NCI-H526 treated with DMSO at 0.1 percent for 48 hours (cell line): ENCODE measurements around the gene ABCG2.

ENCODE experiments used
- DNase-seq: peaks from one replicate; lab custom pipeline; 2025; lab: John Stamatoyannopoulos, UW

The ABCG2 gene

DNA sequence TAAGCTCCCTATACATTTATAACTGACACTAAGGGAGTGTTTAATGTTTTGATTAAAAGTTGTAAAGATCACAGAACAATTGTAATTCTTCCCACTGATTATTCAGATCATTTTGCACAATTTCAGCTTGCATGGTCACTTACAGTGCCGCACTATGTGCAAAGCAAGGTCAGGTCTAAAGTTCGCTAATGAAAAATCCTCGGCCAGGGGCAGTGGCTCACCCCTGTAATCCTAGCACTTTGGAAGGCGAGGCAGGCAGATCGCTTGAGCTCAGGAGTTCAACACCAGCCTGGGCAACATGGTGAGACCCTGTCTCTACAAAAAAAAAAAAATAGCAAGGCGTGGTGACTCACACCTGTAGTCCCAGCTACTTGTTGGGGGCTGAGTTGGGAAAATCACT is 94.0 kb downstream of the ABCG2 start:
- DNase-seq = no peak

- DNase-seq = no peak
These were observed 94.7 kb downstream of the ABCG2 start for GRCh38 chr4:88063634-88064296.

DNA sequence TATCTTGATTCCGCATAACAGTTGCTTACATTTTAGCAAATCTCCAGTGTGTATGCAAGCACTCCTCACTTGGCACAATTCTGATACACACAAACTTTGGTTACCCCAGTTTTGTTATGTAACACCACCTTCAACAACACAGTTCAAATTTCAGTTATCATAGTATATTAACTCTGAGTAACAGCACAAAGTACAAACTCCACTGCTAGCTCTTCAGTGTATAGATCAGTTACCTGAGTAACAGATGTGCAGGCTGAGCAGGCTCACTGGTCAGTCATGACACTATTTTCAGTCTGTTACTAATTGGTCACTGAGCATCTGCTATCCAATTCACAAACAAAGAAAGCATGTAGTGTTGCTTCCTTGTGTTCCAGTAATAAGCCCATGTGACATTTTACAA is 95.6 kb downstream of the ABCG2 start:
- no peak for DNase-seq

DNA sequence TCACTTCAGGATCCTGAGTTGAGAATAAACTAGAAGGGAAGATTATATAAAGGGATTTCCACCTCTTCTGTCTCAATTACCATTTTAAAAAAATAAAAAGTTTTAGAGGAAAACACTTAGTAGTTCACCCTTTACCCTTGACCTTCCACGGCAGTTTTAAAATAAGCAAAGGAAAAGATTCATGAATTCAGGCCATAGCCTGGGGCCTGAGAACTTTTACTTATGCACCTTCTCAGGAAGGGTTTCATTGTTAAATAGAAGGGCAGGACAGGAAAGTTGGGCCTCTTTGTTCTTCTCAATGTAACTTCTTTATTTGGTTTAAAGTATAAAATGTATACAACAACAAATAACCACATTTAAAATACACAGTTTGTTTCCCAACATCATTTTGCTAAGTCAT is 96.1 kb downstream of the ABCG2 start:
- DNase-seq = no peak

GRCh38 chr4:88060431-88060830 is 98.0 kb downstream of the ABCG2 start:
- DNase-seq = no peak

- no peak for DNase-seq
These were observed 98.7 kb downstream of the ABCG2 start for GRCh38 chr4:88059766-88060165.

- DNase-seq = no peak
These were observed 100.1 kb downstream of the ABCG2 start for GRCh38 chr4:88058295-88058694.

- no peak for DNase-seq
These were observed 103.5 kb downstream of the ABCG2 start for GRCh38 chr4:88054901-88055300.

DNA sequence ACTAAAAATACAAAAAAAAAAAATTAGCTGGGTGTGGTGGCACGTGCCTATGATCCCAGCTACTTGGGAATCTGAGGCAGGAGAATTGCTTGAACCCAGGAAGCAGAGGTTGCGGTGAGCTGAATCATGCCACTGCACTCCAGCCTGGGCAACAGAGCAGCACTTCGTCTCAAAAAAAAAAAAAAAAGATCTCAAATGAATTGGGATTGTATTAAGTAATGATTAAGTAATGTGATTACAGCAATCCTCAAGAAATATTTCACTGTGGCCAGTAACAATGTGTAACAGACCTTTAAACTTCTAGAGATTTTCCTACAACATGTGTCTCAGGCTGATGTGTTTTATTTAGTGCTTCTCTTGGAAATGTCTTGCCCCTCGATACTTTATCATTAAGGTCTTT is 104.2 kb downstream of the ABCG2 start:
- DNase-seq = no peak

DNA sequence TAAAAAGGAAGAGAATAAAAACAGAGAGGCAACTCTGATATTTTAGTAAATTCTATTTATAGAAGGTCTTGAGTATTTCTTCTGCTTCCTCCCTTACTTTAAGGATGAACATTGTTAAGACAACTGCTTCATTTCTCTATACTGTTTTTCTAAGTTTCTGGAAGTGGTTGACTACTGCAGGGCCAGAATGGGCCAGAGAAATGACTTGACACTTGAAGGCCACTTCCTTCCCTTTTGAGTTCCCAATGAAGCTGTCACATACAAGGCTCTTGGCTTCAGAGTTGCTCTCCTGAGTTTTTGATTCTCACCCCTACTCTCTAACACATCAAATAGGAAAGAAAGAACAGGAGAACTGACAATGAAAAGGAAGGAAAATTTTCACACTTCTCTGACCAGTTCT is 113.4 kb downstream of the ABCG2 start:
- DNase-seq = no peak

- DNase-seq = no peak
These were observed 114.7 kb downstream of the ABCG2 start for GRCh38 chr4:88043586-88044340.

- no peak for DNase-seq
These were observed 115.4 kb downstream of the ABCG2 start for GRCh38 chr4:88043001-88043400.

DNA sequence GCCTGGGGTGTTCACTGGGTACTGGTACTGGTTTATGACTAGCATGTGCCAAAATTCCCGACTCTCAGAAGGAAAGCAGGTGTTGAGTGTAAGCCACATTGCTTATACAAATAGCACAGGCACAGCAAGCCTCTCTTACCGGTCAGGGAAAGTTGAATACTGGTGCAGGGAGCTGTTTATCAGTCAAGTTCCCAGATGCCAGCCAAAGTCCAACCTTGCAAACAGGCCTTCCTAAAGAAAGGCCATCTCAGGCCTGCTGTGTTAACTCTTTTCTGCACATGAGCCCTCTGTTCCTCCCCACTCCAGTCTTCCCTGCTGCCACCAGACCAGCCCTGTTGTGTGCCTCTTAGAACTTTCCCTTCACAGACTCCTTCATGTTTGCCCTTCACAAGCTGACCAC is 116.8 kb downstream of the ABCG2 start:
- no peak for DNase-seq

- DNase-seq = no peak
These were observed 117.7 kb downstream of the ABCG2 start for GRCh38 chr4:88040707-88041106.
